ENCODE results near the gene ACE2.

Gene ACE2

DNA sequence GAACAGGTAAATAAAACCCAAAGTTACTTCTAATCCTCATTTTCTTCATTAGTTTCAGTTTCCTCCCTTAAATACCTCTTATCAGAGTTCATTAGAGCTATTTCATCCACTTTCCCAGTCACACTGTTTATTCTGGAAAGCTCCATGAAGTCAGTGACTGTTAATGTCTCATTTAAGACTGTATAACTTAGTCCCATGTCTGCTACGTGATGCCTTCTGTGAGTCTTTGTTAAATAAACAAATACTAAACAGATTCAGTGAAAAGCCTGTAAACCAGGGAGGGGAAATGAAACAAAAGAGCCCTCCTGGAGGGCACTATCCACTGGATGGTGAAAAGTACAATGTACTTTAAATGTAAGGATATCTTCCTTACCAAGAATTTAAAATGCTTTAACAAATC, 24.7 kb downstream of the ACE2 start:
- TF ChIP-seq, protein P1, sequence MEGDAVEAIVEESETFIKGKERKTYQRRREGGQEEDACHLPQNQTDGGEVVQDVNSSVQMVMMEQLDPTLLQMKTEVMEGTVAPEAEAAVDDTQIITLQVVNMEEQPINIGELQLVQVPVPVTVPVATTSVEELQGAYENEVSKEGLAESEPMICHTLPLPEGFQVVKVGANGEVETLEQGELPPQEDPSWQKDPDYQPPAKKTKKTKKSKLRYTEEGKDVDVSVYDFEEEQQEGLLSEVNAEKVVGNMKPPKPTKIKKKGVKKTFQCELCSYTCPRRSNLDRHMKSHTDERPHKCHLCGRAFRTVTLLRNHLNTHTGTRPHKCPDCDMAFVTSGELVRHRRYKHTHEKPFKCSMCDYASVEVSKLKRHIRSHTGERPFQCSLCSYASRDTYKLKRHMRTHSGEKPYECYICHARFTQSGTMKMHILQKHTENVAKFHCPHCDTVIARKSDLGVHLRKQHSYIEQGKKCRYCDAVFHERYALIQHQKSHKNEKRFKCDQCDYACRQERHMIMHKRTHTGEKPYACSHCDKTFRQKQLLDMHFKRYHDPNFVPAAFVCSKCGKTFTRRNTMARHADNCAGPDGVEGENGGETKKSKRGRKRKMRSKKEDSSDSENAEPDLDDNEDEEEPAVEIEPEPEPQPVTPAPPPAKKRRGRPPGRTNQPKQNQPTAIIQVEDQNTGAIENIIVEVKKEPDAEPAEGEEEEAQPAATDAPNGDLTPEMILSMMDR (conservative IDR thresholded peaks at IDR 0.05): no peak
- no peak for TF ChIP-seq ZFX (IDR thresholded peaks at IDR 0.05)
- no peak overlapping the region for H3K27ac ChIP-seq

DNA sequence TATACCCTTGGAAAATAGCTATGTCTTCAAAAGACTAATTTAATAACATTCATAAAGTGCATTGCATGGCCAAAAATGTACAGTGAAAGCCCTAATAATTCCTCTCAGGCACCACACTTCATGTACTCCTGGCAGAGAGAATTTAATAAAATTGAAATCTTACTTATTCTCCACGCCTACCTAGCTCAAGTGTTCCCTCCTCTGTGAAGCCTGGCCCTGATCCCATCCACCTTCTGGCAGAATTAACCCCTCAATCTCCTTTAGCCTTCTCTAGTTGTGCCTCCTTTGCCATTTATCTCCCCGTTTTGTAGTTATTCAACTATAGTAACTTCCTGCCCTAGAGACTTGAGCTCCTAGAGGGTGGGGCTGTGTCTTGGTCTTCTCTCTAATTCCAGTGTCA, 26.7 kb downstream of the ACE2 start:
- H3K27ac ChIP-seq: no peak overlapping the region
- no peak for TF ChIP-seq ZFX (IDR thresholded peaks at IDR 0.05)
- TF ChIP-seq, protein P1 (conservative IDR thresholded peaks at IDR 0.05): no peak

- TF ChIP-seq, protein P1 (conservative IDR thresholded peaks at IDR 0.05): no peak
- H3K27ac ChIP-seq: no peak overlapping the region
Observed at GRCh38 chrX:15570145-15570544, 30.6 kb downstream of the ACE2 start.

DNA sequence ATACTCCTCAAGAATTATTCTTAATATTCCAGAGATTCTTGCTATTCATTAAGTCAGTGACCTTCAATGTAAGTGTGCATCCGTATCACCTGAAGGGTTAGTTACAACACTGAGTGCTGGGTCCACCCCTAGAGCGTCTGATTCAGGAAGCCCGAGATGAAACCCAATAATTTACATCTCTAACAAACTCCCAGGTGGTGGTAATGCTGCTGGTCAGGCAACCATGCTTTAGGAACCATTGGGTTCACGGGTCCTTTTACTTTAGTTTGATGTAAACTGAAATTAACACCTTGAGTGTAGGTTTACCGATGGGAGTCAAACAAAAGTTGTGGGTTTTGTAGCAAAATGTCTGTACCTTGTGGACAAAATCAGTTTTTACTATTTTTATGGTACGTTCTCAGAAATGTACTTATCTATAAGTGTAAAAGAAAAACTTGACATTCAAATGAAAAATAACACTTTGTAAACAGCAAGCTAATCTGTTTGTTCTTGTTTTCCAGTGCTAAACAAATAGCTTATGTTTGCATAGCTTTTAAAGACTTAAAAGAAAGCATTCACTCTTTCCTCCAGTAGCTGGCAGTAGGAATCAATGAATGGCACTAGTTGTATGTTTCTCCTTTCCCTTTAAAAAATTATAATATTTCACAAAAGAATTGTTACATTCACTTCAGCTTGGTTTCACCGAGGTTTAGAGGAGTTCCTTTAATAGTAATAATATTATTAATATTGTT, 32.7 kb downstream of the ACE2 start:
- H3K27ac ChIP-seq: no peak overlapping the region
- no peak for TF ChIP-seq ZFX (IDR thresholded peaks at IDR 0.05)
- TF ChIP-seq, protein P1 (conservative IDR thresholded peaks at IDR 0.05): peak; percentile 85

GRCh38 chrX:15567267-15567666, 33.5 kb downstream of the ACE2 start:
- H3K27ac ChIP-seq: no peak overlapping the region
- TF ChIP-seq, protein P1 (conservative IDR thresholded peaks at IDR 0.05): no peak
- TF ChIP-seq ZFX (IDR thresholded peaks at IDR 0.05): no peak

DNA sequence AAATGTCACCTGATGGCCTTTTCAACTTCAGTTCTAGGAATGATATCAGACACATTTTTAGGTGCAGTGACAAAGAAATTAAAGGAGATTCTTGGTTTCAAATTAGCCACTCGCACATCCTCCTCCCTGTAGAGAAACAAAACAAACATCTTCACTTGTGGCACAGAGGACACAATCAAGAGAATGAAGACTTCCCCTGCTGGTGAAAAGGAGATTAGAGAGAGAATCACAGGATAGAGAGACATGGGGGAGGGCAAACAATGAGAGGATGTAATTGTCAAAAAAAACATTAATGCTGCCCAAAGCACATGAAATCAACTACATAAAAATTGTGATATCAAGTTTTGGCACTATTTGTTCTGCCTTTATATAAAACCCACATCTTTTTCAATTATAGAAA, 34.5 kb downstream of the ACE2 start:
- no peak overlapping the region for H3K27ac ChIP-seq
- TF ChIP-seq, protein P1 (conservative IDR thresholded peaks at IDR 0.05): no peak
- TF ChIP-seq ZFX (IDR thresholded peaks at IDR 0.05): no peak

DNA sequence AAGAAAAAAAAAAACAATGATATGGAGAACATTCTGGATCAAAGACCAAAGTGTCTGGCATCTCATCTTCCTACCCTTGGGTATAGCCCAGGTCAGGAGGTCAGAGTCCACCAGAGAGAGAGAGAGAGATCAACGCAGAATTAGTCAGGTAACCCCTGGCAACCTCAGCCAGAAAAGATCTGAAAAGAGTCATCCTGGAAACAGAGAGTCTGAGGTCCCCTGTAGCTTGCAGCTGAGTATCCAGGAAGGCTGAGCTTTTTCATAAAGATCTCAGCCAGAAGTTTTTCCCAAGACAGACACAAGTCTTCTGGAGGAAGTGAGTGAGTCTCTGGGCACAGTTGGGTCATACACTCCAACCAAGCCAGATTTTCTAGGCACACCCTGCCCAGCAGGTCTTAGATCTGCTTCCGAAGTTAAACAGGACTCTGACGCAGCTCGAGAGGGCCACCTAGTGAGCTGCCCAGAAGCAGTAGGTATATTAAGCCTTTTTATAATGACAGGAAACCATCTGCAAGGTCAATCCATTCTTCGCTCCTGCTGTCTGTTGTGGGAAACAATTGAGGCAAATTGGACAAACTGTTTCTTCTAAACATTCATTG, 35.7 kb downstream of the ACE2 start:
- TF ChIP-seq, protein P1 (conservative IDR thresholded peaks at IDR 0.05): peak; percentile 77
- no peak for TF ChIP-seq ZFX (IDR thresholded peaks at IDR 0.05)
- no peak overlapping the region for H3K27ac ChIP-seq
